HTERT RPE-1 (cell line): Measurements from ENCODE around the gene CPM.
"Not testable (repeated sequence)": the region's sequence is repeated elsewhere in the genome, so short reads cannot be mapped to it uniquely, and the experiment has no call there.

Experiments
- in situ Hi-C: fragments of 300-500 bp; cut with MboI; formaldehyde crosslinking; loops from 4 replicates; pipeline ENCODE4 v1.14.3; 2020; ENCODE audit warnings: low sequenced_read_pairs

The CPM gene

DNA sequence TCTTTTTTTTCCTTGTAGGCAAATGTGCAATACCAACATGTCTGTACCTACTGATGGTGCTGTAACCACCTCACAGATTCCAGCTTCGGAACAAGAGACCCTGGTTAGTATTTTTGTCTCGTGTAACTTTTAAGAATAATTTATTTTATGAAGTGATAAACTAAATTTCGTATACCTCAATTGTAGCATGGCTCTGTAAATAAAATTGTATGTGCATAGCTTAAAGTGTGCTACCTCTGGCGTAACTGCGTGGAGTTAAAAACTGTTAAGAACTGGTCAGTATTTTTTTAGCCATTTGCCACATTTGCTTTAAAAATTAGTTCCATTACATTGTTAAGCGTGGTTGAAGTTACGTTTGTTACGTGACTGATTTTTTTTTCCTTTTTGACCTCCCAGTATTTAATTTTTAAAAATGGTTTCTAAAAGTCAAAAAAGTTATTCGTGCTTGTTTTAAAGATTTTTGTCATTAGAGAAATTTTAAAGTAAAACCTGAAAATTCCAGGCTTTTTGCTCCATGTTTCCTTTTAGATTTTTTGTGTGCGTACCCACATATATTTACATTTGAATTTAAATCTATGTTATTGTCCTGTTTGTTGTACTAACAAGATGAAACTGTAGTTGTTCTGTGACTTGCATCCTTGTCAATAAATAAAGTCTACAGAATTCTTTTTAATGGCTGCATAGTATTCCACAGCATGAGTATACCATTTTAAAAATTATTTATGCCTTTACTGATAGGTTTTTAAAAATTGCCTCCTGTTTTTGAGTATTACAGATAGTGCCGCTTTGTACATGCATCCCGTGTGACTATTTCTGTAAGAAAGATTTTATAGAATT lies 123.6 kb downstream of the CPM start:
- in situ Hi-C loops = no loop called here

DNA sequence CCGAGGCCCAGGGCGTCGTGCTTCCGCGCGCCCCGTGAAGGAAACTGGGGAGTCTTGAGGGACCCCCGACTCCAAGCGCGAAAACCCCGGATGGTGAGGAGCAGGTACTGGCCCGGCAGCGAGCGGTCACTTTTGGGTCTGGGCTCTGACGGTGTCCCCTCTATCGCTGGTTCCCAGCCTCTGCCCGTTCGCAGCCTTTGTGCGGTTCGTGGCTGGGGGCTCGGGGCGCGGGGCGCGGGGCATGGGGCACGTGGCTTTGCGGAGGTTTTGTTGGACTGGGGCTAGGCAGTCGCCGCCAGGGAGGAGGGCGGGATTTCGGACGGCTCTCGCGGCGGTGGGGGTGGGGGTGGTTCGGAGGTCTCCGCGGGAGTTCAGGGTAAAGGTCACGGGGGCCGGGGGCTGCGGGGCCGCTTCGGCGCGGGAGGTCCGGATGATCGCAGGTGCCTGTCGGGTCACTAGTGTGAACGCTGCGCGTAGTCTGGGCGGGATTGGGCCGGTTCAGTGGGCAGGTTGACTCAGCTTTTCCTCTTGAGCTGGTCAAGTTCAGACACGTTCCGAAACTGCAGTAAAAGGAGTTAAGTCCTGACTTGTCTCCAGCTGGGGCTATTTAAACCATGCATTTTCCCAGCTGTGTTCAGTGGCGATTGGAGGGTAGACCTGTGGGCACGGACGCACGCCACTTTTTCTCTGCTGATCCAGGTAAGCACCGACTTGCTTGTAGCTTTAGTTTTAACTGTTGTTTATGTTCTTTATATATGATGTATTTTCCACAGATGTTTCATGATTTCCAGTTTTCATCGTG lies 124.4 kb downstream of the CPM start:
- in situ Hi-C loops = no loop called here

DNA sequence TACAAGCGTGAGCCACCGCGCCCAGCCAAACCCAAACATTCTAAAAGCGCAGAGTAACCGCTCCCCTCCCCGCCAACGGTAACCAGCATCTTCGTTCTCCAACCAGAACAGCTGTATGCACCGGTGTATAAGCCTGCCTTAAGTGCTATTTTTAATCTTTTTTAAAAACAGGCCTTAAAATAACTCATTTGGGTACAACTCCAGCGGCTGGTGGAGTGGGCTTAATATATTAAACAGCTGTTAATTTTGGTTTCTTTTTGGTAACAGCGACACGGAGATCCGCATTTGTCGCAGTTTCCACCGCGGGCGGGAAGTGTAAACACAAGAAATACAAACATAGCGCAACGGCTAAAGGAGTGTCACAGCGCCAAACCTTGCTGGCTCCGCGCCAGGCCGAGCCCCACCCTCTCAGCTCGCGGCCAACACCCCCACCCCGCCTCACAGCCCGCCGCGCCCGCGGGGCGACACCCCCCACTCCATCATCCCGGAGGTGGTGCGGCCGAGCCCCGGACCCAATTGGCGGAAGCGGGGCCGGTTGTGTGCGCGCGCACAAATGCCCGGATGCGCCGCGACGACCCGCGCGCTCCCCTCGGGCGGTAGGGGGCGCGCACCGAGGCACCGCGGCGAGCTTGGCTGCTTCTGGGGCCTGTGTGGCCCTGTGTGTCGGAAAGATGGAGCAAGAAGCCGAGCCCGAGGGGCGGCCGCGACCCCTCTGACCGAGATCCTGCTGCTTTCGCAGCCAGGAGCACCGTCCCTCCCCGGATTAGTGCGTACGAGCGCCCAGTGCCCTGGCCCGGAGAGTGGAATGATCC lies 125.2 kb downstream of the CPM start, which contains the start of gene MDM2:
Gene MDM2, plus strand, starts transcription at position 602 of the 812 bp plus-strand sequence. CDS start 301 bp downstream, outside the sequence.
- in situ Hi-C loops = no loop called here

DNA sequence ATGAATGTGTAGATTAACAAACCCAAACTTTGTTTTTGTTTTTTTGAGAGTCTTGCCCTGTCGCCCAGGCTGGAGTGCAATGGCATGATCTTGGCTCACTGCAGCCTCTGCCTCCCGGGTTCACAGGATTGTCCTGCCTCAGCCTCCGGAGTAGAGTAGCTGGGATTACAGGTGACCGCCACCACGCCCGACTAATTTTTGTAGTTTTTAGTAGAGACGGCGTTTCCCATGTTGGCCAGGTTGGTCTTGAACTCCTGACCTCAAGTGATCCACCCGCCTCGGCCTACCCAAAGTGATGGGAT lies 125.7 kb downstream of the CPM start:
- in situ Hi-C loops = not testable (repeated sequence)

DNA sequence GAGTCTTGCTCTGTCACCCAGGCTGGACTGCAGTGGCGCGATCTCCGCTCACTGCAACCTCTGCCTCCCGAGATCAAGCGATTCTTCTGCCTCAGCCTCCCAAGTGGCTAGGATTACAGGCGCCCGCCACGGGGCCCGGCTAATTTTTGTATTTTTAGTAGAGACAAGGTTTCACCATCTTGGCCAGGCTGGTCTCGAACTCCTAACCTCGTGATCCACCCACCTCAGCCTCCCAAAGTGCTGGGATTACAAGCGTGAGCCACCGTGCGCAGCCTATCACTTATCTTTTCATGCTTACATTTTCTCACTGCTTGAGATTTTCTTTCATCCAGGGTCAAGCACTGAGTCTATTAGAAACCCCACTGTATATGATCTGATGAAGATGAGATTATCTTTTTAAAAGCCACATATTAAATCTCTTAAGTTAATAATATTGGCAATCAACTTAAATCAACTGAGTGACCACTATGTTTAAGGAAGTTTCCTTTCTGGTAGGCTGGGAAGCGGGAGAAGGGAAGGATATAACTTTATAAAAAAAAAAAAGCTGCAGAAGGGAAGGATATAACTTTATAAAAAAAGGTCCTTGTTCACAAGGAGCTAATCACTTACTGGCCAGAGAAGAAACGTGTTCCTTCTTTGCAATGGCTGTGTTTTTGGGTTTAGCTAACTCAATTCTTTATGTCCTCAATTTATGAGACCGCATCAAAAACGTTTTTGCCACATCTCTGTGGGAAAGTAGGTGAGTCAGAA lies 126.3 kb downstream of the CPM start:
- in situ Hi-C loops = no loop called here

DNA sequence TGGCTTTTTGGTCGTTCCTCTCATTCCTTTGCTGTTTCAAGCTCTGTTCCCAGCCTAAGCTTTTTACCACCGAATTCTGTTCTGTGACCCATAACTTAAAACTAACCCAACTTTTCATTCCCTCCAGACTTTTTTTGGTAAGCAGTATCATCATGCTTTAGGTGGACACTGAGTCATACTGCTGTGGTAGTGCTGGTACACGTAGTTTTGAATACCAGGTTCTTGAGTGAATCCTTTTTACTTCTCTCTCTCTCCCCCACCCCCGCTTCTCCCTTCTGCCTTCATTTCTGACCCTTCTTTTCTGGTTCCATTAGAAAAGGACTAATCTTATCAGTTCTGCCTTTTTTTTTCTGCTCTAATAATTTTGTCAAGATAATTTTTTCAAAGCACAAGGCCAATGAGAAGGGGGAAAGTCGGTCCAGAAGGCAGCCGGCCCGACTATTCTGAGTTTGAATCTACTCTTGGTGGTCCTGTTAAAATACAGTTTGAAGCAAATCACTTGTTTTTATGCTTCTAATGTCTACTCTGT lies 127.3 kb downstream of the CPM start:
- in situ Hi-C loops = no loop called here

DNA sequence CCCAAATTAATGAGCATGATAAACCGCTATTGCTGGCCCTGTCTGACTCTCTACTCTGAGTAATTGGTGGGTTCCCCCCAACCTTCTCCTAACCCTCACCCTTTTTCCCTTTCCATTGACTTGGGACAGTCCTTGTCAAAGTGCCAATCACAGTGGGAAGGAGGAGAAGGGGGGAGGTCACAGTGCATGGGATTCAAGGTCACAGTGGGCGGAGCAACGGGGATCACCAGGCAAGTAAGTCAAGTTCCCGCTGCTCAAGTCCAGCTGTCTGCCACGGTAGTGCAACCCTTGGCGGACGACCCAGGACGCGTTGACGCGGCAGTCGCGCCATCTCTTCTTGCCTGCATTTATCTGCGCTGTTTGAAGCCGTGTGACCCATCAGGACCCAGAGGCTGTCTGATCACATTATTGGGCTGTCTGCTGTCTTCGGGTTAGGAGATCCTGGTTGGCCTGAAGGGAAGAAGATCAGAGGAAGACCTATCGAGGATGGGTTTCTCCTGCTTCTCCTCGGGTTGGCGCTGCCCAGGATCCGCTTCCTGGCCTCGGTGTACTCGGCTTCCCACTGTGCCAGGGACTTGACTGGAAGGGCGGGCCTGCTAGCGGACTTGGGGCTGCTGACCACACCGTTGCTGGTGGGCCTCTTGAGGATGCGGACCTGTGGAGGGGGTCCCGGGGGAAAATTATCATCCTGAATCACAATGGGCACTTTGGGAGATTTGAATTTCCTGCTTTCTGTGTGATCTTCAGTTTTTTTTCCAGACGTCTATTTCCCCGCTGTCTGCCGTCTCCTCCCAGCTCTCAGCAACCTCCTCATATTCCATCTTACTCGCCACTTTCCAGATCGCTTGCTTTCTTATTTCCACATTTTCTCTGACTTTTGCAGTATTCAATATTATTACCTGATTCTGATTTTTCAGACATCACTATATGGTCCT lies 128.0 kb downstream of the CPM start:
- in situ Hi-C loops = no loop called here

DNA sequence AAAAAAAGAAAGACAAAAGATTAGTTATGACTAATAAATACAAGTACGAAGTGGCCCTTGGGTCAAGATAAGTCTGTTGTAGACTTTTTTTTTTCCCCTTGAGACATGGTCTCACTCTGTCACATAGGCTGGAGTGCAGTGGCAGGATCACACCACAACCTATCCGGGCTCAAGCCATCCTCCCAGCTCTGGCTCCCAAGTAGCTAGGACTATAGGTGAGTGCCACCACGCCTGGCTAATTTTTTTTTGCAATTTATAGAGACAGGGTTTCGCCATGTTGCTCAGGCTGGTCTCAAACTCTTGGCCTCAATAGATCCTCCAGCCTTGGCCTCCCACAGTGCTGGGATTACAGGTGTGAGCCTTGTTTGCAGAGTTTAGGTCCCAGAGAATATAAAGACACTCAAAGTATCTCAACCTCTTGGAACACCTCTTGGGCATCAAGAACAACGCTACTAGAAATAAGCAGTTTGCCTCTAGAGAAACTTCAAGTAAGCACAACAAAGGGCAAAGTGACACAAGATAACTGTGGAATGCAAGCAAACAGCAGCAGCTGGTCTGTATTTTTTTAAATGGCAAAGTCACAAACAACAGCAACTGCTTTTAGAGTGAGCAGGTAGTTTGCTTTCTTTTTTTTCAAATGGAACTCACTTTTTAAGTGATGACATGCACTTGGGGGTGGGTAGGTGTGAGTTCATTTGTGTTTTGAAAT lies 128.9 kb downstream of the CPM start:
- in situ Hi-C loops = no loop called here

DNA sequence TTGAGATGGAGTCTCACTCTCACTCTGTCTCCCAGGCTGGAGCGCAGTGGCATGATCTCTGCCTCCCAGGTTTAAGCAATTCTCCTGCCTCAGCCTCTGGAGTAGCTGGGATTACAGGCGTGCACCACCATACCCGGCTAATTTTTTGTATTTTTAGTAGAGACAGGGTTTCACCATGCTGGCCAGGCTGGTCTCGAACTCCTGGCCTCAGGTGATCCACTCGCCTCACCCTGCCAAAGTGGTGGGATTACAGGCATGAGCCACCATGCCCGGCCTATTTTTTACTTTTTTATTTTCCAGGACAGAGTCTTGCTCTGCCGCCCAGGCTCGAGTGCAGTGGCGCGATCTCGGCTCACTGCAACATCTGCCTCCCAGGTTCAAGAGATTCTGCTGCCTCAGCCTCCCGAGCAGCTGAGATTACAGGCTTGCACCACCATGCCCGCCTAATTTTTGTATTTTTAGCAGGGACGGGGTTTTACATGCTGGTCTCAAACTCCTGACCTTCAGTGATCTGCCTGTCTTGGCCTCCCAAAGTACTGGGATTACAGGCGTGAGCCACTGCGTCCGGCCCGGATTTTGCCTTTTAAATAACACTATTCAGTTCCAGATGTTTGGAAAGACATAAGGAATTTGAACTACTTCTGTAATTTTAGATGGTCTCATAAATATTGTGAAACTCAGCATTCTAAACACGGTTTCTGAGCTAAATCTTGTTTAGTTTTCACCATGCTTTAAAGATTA lies 129.9 kb downstream of the CPM start:
- in situ Hi-C loops = not testable (repeated sequence)

DNA sequence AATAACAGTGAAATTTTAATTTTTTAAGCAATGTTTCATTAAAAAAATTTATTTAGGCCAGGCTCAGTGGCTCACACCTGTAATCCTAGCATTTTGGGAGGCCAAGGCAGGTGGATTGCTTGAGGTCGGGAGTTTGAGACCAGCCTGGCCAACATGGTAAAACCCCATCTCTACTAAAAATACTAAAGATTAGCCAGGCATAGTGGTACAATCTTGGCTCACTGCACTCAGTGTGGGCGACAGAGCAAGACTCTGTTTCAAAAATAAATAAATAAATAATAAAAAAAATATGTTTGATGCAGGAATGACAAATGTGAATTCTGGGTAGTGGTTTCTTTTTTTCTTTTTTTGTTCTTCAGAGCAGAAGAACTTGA lies 130.6 kb downstream of the CPM start:
- in situ Hi-C loops = not testable (repeated sequence)
